Measurements from ENCODE around the gene IZUMO4. TPM values are rescaled to one million over a fixed set of nuclear protein-coding genes. Genes with fewer than 3 reads are reported as not detected.

Gene IZUMO4
- total and polyA plus RNA-seq, 9 donors = 1.8 to 31.7 (median 10.7) TPM

DNA sequence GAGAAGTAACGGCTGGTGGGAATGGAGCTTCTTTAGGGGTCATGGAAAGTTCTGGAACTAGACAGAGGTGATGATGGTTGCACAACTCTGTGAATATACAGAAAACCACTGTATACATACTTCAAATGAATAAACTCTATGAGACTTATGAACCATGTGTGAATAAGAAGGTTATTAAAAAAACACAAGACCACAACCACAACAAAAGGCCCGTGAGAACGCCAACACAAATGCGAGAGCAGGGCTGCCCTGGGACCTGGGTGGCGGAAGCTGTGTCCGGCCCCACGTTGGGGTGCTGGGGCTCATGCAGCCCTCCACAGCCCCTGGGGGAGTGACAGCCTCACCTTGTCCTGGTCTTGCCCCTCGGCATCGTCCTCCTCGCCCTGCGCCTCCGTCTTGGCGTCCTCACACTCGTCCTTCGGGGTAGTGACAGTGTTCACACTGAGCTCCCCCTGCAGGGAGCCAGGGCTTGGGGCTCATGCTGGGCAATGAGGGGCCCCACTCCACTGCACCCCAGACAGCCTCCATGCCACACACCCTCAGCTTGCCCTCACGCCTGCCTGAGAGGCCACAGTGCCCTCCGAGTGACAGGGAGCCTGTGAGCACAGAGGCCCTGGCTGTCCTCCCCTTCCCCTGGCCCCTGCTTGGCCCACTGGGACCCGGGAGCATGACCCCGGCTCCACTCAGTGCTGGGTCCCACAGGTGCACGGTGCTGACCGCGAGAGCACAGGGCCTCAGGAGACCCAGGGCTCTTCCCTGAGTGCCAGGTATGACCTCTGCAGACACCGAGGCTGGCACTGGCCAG, 16.0 kb downstream of the IZUMO4 start:
- Histone ChIP-seq H3K27me3 (no peaks in the 10 kb centered on the region), H3K4me3 (no peak overlapping the region), H3K4me1 (ENCODE audit: insufficient read depth) (no peaks in the 10 kb centered on the region), H3K27ac (no peak overlapping the region), H3K36me3 (no peaks in the 10 kb centered on the region), H3K9me3 (no peaks in the 10 kb centered on the region)
- WGBS, 3 donors = 82 to 83% (median 83%) methylated on average over 23 of the region's 23 CpGs
- TF ChIP-seq POLR2A (IDR thresholded peaks at IDR 0.05) = no peak
- no peak for TF ChIP-seq CTCF (IDR thresholded peaks at IDR 0.05)
- no peak for TF ChIP-seq EP300 (IDR thresholded peaks at IDR 0.05)
- DNase-seq = no peak
- intact Hi-C loops (cut with DNase I) = no loop called here

DNA sequence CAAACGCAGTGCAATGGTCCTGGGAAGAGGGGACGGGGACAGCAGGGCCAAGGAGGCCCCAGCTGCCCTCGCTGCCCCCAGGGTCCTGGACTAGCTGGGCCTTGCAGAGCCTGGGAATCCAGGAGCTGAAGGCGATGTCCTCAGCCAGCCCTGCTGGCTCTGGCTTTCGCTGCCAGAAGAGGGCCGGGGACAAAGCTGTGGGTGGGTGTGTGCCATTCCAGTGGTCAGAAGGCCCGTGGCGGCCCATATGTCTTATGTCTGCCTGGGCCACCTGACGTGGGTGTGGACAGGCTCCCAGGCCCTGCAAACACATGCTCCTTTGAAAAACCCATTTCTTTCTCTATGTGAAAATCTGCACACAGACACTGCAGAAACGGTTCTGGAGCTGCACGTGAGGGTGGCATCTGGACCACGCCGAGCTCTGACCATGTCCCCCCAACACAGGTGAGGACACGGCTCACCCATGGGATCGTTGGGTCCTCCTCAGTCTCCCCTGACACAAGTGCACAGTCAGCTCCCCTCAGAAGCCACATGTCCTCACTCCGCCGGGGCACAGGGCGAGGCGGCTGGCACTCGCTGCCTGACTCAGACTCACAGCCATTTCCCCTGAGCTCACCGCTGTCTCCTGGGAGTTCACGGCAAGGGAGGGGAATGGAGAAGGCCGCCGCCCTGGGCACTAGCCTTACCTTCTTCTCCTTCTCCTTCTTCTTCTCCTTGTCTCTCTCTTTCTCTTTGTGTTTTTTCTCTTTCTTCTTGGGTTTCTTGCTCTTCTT, 16.9 kb downstream of the IZUMO4 start:
- H3K4me1 ChIP-seq (ENCODE audit: insufficient read depth) = no peaks in the 10 kb centered on the region
- no peak for DNase-seq
- H3K27ac ChIP-seq = no peak overlapping the region
- no peaks in the 10 kb centered on the region for H3K9me3 ChIP-seq
- no peak overlapping the region for H3K4me3 ChIP-seq
- no peak for TF ChIP-seq CTCF (IDR thresholded peaks at IDR 0.05)
- H3K27me3 ChIP-seq = no peaks in the 10 kb centered on the region
- 87 to 89% (median 88%) methylated on average over 24 of the region's 24 CpGs for WGBS, 3 donors
- intact Hi-C loops (cut with DNase I) = no loop called here
- no peaks in the 10 kb centered on the region for H3K36me3 ChIP-seq

GRCh38 chr19:2114218-2114617, 17.5 kb downstream of the IZUMO4 start:
- Histone ChIP-seq H3K27ac (no peak overlapping the region), H3K9me3 (no peaks in the 10 kb centered on the region), H3K27me3 (no peaks in the 10 kb centered on the region), H3K4me1 (ENCODE audit: insufficient read depth) (no peaks in the 10 kb centered on the region), H3K36me3 (no peaks in the 10 kb centered on the region), H3K4me3 (no peak overlapping the region)
- WGBS, 3 donors = 88 to 91% (median 89%) methylated on average over 9 of the region's 9 CpGs
- TF ChIP-seq CTCF (IDR thresholded peaks at IDR 0.05) = no peak
- no peak for DNase-seq
- intact Hi-C loops (cut with DNase I) = no loop called here

DNA sequence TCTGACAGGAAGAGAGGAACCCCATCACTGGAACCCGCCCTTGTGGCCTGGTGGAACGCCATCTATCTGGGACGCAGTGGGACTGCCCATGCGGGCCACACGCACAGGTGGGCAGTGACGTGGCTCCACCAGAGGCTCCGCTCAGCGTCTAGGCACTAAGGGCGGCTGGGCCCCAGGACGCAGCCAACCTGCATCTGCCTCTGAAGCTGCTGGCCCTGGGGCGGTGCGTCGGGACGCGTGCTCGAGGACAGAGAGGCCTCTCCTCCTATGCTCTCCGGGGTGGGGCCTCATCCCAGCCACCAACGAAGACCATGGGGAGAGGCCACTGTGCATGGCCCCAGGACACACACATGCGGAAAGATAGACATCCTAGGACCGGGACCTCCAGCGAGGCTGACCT, 18.1 kb downstream of the IZUMO4 start:
- TF ChIP-seq CTCF (IDR thresholded peaks at IDR 0.05) (no peak), EP300 (IDR thresholded peaks at IDR 0.05) (no peak), POLR2A (IDR thresholded peaks at IDR 0.05) (no peak)
- WGBS, 3 donors = 89 to 94% (median 90%) methylated on average over 20 to 21 of the region's 21 CpGs
- no peaks in the 10 kb centered on the region for H3K27me3 ChIP-seq
- no peak overlapping the region for H3K27ac ChIP-seq
- no peaks in the 10 kb centered on the region for H3K4me1 ChIP-seq (ENCODE audit: insufficient read depth)
- DNase-seq = no peak
- intact Hi-C loops (cut with DNase I) = no loop called here
- no peaks in the 10 kb centered on the region for H3K36me3 ChIP-seq
- no peak overlapping the region for H3K4me3 ChIP-seq
- no peaks in the 10 kb centered on the region for H3K9me3 ChIP-seq
